ENCODE results near the gene ARHGAP26. TPM values are rescaled to one million over a fixed set of nuclear protein-coding genes. Genes with fewer than 3 reads are reported as not detected.

ARHGAP26 gene
- total RNA-seq, 4 donors from 2014 or later: 61.0 to 76.7 (median 61.2) TPM

- Histone ChIP-seq H3K4me1 (peaks cover 0 to 2% (median 0%) of the 10 kb centered on the region in 4 donors), H3K27me3 (no peaks in the 10 kb centered on the region), H3K9me3 (no peaks in the 10 kb centered on the region), H3K36me3 (no peaks in the 10 kb centered on the region), H3K4me3 (no peak overlapping the region), H3K27ac (no peak overlapping the region)
- WGBS, 2 donors (ENCODE audit: low coverage in 1 of 2): 96% methylated on average over 4 to 5 of the region's 5 CpGs
- in situ Hi-C loops (cut with MboI; ENCODE audit: low pct_ligation_motif_present in 1 of 4, low pct_unique_long_range_greater_than_20kb in 1 of 4, low sequenced_read_pairs in 3 of 4) (no loop called here), intact Hi-C loops (cut with DNase I; ENCODE audit: low total_unique reads) (no loop called here)
- TF ChIP-seq EP300 (IDR thresholded peaks at IDR 0.05; ENCODE audit: low read depth) (no peak), POLR2AphosphoS5 (IDR thresholded peaks at IDR 0.05) (no peak), CTCF (IDR thresholded peaks at IDR 0.05) (no peak), POLR2A (IDR thresholded peaks at IDR 0.05) (no peak)
- DNase-seq: no peak
Observed at GRCh38 chr5:143172739-143173138, 402.6 kb downstream of the ARHGAP26 start.

- TF ChIP-seq POLR2AphosphoS5 (IDR thresholded peaks at IDR 0.05): no peak
- TF ChIP-seq EP300 (IDR thresholded peaks at IDR 0.05; ENCODE audit: low read depth): no peak
- no peak for TF ChIP-seq CTCF (IDR thresholded peaks at IDR 0.05)
- TF ChIP-seq POLR2A (IDR thresholded peaks at IDR 0.05): no peak
- intact Hi-C loops (cut with DNase I; ENCODE audit: low total_unique reads): no loop called here
- in situ Hi-C loops (cut with MboI; ENCODE audit: low pct_ligation_motif_present in 1 of 4, low pct_unique_long_range_greater_than_20kb in 1 of 4, low sequenced_read_pairs in 3 of 4): no loop called here
Observed at GRCh38 chr5:143173139-143173889, 403.1 kb downstream of the ARHGAP26 start.

GRCh38 chr5:143174714-143175398 lies 404.7 kb downstream of the ARHGAP26 start:
- WGBS, 2 donors (ENCODE audit: low coverage in 1 of 2): 43 to 71% methylated on average over 1 of the region's 1 CpG
- intact Hi-C loops (cut with DNase I; ENCODE audit: low total_unique reads): no loop called here
- no peaks in the 10 kb centered on the region for H3K27me3 ChIP-seq
- in situ Hi-C loops (cut with MboI; ENCODE audit: low pct_ligation_motif_present in 1 of 4, low pct_unique_long_range_greater_than_20kb in 1 of 4, low sequenced_read_pairs in 3 of 4): no loop called here
- no peak for DNase-seq
- TF ChIP-seq EP300 (IDR thresholded peaks at IDR 0.05; ENCODE audit: low read depth) (no peak), CTCF (IDR thresholded peaks at IDR 0.05) (no peak), POLR2A (IDR thresholded peaks at IDR 0.05) (no peak), POLR2AphosphoS5 (IDR thresholded peaks at IDR 0.05) (no peak)
- H3K9me3 ChIP-seq: no peaks in the 10 kb centered on the region
- H3K4me3 ChIP-seq: no peak overlapping the region
- no peak overlapping the region for H3K27ac ChIP-seq
- H3K4me1 ChIP-seq: no peaks in the 10 kb centered on the region
- H3K36me3 ChIP-seq: no peaks in the 10 kb centered on the region

More at GRCh38 chr5:143173139-143173889, 403.1 kb downstream of the ARHGAP26 start:
- DNase-seq: no peak
- 84 to 93% methylated on average over 11 to 12 of the region's 12 CpGs for WGBS, 2 donors (ENCODE audit: low coverage in 1 of 2)
- Histone ChIP-seq H3K4me3 (no peak overlapping the region), H3K9me3 (no peaks in the 10 kb centered on the region), H3K27ac (no peak overlapping the region), H3K36me3 (no peaks in the 10 kb centered on the region), H3K27me3 (no peaks in the 10 kb centered on the region), H3K4me1 (no peaks in the 10 kb centered on the region)

DNA sequence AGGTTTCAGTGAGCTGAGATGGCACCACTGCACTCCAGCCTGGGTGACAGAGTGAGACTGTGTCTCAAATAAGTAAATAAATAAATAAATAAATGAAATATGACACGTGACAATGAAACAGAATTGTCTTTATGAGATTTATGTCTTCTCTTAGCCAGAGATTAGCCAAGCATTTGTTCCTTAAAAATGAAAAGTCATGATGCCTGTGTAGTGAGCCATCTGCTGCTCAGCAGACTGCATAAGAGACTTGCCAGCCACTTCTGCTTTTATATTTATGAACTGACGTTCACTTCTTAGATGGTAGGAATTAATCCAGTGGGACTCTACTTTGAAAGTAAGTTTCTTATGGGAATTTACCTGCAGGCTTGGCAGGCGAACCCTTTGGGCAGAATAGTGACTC lies 405.9 kb downstream of the ARHGAP26 start:
- Histone ChIP-seq H3K9me3 (no peaks in the 10 kb centered on the region), H3K36me3 (no peaks in the 10 kb centered on the region), H3K4me3 (no peak overlapping the region), H3K27me3 (no peaks in the 10 kb centered on the region), H3K27ac (no peak overlapping the region), H3K4me1 (no peaks in the 10 kb centered on the region)
- in situ Hi-C loops (cut with MboI; ENCODE audit: low pct_ligation_motif_present in 1 of 4, low pct_unique_long_range_greater_than_20kb in 1 of 4, low sequenced_read_pairs in 3 of 4): no loop called here
- DNase-seq: no peak
- intact Hi-C loops (cut with DNase I; ENCODE audit: low total_unique reads): no loop called here
- no peak for TF ChIP-seq POLR2A (IDR thresholded peaks at IDR 0.05)
- TF ChIP-seq CTCF (IDR thresholded peaks at IDR 0.05): no peak
- no peak for TF ChIP-seq POLR2AphosphoS5 (IDR thresholded peaks at IDR 0.05)
- no peak for TF ChIP-seq EP300 (IDR thresholded peaks at IDR 0.05; ENCODE audit: low read depth)
- 78 to 81% methylated on average over 2 to 3 of the region's 3 CpGs for WGBS, 2 donors (ENCODE audit: low coverage in 1 of 2)
